OCI-LY1 (cell line): ENCODE data around the gene DYNC1LI1.

Experiments
- EZH2 ChIP-seq: fragments of 200-600 bp; sonication (generic), shearing (Covaris generic); IDR thresholded peaks from 2 replicates; pipeline ENCODE4 v1.8.0; 2017; ENCODE audit warnings: borderline replicate concordance, mixed run types, mild to moderate bottlenecking, antibody characterized with exemption, low read length, moderate library complexity, mixed read lengths
- TF ChIP-seq, protein P1 (sequence below): fragments of 200-600 bp; sonication (generic), shearing (Covaris generic); IDR thresholded peaks from 2 replicates; pipeline ENCODE4 v1.5.1; 2017; ENCODE audit warnings: mild to moderate bottlenecking, antibody characterized with exemption, low read length, moderate library complexity, mixed read lengths

DNA sequence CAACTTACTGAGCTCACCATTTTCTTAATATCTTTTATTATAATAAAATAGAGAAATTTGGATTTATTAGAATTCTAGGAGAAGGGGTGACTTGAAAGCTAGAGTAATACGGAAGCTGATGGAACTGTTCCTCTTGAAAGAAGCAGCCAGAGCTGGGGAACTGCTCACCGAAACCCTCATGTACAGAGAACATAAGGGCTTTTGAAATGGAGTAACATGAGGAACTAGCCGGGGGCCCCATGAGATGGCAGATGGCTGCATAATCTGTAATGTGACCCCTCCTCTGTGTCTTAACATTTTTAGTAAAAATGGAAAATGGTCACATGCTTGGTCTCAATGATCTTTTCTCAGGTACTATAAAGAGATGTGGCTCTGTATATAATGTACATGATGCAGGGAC is 15.7 kb upstream of the DYNC1LI1 start:
- TF ChIP-seq, protein P1, sequence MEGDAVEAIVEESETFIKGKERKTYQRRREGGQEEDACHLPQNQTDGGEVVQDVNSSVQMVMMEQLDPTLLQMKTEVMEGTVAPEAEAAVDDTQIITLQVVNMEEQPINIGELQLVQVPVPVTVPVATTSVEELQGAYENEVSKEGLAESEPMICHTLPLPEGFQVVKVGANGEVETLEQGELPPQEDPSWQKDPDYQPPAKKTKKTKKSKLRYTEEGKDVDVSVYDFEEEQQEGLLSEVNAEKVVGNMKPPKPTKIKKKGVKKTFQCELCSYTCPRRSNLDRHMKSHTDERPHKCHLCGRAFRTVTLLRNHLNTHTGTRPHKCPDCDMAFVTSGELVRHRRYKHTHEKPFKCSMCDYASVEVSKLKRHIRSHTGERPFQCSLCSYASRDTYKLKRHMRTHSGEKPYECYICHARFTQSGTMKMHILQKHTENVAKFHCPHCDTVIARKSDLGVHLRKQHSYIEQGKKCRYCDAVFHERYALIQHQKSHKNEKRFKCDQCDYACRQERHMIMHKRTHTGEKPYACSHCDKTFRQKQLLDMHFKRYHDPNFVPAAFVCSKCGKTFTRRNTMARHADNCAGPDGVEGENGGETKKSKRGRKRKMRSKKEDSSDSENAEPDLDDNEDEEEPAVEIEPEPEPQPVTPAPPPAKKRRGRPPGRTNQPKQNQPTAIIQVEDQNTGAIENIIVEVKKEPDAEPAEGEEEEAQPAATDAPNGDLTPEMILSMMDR, result no peak
- no peak for TF ChIP-seq EZH2
